ENCODE measurements around the gene CFAP61.

Gene CFAP61

DNA sequence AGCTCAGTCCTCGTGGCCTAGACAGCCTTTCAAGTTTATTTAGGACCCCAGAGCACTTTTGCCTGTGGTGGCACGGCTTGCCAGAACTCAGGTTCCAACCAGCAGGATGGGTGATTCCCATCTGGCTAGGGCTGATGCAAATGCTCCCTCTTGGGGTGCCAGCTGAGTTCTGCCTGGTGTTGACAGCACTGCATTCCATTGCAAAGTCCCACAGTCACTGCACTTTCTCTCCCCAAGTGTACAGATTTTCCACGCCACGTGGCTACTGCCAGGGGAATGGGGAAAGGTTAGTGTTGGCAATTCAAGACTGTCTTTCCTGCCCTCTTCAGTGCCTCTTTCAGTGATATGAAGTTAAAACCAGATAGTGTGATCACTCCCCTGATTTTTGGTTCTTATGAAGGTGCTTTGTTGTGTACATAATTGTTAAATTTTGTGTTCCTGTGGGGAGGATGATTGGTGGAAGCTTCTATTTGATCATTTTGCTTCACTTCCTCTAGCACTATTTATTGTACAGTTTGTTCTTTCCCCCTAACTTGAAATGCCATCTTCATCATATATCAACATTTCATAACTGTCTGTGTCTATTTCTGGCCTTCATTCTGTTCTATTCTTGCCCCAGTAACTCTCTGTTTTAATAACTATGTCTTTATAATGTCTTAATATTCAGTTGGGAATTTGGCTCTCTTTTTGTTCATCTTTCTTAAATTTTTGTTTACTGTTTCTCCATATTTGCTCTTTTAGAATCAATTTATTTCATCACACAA lies 86.2 kb downstream of the CFAP61 start:
- Histone ChIP-seq H3K9me3 (ENCODE audit: insufficient read depth, low read depth, low read length) (no peaks in the 10 kb centered on the region), H3K4me3 (ENCODE audit: low read length, poor library complexity, severe bottlenecking) (no peak overlapping the region), H3K36me3 (ENCODE audit: insufficient read depth, low read length) (no peaks in the 10 kb centered on the region), H2AFZ (ENCODE audit: low read length) (no peak overlapping the region), H3K27me3 (ENCODE audit: insufficient read depth, low read length, poor library complexity, severe bottlenecking) (no peaks in the 10 kb centered on the region), H3K79me2 (ENCODE audit: insufficient read depth, low read length) (no peaks in the 10 kb centered on the region), H3F3A (ENCODE audit: low read depth) (no peaks in the 10 kb centered on the region), H3K4me2 (ENCODE audit: low read depth, low read length, poor library complexity, severe bottlenecking) (no peak overlapping the region), H4K20me1 (ENCODE audit: insufficient read depth, low read length, poor library complexity, severe bottlenecking) (no peaks in the 10 kb centered on the region), H3K9ac (ENCODE audit: low read depth, low read length, poor library complexity, severe bottlenecking) (no peak overlapping the region), H3K9me2 (replicated peaks; ENCODE audit: low read depth, low read length) (no peaks in the 10 kb centered on the region), H3K4me1 (ENCODE audit: insufficient read depth, low read length, poor library complexity, severe bottlenecking) (no peaks in the 10 kb centered on the region)
- TF ChIP-seq EZH2phosphoT487 (IDR thresholded peaks at IDR 0.05; ENCODE audit: borderline replicate concordance) = no peak
- TF ChIP-seq, protein P1, sequence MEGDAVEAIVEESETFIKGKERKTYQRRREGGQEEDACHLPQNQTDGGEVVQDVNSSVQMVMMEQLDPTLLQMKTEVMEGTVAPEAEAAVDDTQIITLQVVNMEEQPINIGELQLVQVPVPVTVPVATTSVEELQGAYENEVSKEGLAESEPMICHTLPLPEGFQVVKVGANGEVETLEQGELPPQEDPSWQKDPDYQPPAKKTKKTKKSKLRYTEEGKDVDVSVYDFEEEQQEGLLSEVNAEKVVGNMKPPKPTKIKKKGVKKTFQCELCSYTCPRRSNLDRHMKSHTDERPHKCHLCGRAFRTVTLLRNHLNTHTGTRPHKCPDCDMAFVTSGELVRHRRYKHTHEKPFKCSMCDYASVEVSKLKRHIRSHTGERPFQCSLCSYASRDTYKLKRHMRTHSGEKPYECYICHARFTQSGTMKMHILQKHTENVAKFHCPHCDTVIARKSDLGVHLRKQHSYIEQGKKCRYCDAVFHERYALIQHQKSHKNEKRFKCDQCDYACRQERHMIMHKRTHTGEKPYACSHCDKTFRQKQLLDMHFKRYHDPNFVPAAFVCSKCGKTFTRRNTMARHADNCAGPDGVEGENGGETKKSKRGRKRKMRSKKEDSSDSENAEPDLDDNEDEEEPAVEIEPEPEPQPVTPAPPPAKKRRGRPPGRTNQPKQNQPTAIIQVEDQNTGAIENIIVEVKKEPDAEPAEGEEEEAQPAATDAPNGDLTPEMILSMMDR (conservative IDR thresholded peaks at IDR 0.05; ENCODE audit: low read length) = no peak

DNA sequence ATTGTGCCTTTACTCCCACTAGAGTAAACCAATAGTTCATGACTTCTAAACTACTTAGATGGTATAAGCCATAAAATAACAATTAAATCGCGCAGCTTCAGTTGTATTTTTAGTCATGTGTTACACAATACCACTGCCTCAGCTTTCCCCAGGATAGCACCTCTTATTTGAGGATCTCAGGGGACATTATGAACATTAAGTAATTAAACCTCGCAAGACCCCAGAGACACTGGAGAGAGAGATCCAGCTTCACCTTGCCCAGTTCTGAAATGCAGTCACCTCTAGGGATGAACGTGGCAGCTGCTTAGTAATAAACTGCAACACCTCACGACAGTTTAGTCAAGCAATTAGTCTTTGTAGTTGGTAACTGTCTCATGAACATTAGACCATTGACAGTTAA lies 87.1 kb downstream of the CFAP61 start:
- Histone ChIP-seq H3K9me2 (replicated peaks; ENCODE audit: low read depth, low read length) (no peaks in the 10 kb centered on the region), H3K27me3 (ENCODE audit: insufficient read depth, low read length, poor library complexity, severe bottlenecking) (no peaks in the 10 kb centered on the region), H3K79me2 (ENCODE audit: insufficient read depth, low read length) (no peaks in the 10 kb centered on the region), H3K36me3 (ENCODE audit: insufficient read depth, low read length) (no peaks in the 10 kb centered on the region), H3K4me3 (ENCODE audit: low read length, poor library complexity, severe bottlenecking) (no peak overlapping the region), H2AFZ (ENCODE audit: low read length) (no peak overlapping the region), H4K20me1 (ENCODE audit: insufficient read depth, low read length, poor library complexity, severe bottlenecking) (no peaks in the 10 kb centered on the region), H3K9me3 (ENCODE audit: insufficient read depth, low read depth, low read length) (no peaks in the 10 kb centered on the region), H3K9ac (ENCODE audit: low read depth, low read length, poor library complexity, severe bottlenecking) (no peak overlapping the region), H3K4me1 (ENCODE audit: insufficient read depth, low read length, poor library complexity, severe bottlenecking) (no peaks in the 10 kb centered on the region), H3F3A (ENCODE audit: low read depth) (no peaks in the 10 kb centered on the region), H3K4me2 (ENCODE audit: low read depth, low read length, poor library complexity, severe bottlenecking) (no peak overlapping the region)
- no peak for TF ChIP-seq EZH2phosphoT487 (IDR thresholded peaks at IDR 0.05; ENCODE audit: borderline replicate concordance)
- TF ChIP-seq, protein P1 (conservative IDR thresholded peaks at IDR 0.05; ENCODE audit: low read length) = no peak

DNA sequence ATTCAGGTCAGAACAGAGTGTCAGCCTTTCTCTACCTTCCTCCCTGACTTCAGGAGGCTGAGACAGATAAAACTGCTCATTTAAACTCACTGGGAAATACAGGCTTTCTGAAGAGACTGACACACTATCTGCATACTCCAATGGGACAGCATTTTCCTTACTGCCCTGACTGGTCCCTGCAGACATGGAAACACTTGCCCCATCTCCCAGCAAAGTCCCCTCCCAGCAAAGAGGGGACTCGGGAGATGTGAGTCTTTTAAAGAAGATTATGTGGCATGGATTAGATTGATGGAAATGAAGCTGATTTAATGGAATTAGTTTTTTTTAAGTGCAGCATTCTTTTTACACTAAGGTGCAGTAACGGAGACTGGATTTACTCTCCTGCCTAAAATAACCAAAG lies 90.8 kb downstream of the CFAP61 start:
- no peaks in the 10 kb centered on the region for H3K27me3 ChIP-seq (ENCODE audit: insufficient read depth, low read length, poor library complexity, severe bottlenecking)
- H3K4me1 ChIP-seq (ENCODE audit: insufficient read depth, low read length, poor library complexity, severe bottlenecking) = no peaks in the 10 kb centered on the region
- no peaks in the 10 kb centered on the region for H3K36me3 ChIP-seq (ENCODE audit: insufficient read depth, low read length)
- no peak for TF ChIP-seq EZH2phosphoT487 (IDR thresholded peaks at IDR 0.05; ENCODE audit: borderline replicate concordance)
- TF ChIP-seq, protein P1 (conservative IDR thresholded peaks at IDR 0.05; ENCODE audit: low read length) = no peak
- no peak overlapping the region for H3K9ac ChIP-seq (ENCODE audit: low read depth, low read length, poor library complexity, severe bottlenecking)
- H3K79me2 ChIP-seq (ENCODE audit: insufficient read depth, low read length) = no peaks in the 10 kb centered on the region
- no peaks in the 10 kb centered on the region for H3F3A ChIP-seq (ENCODE audit: low read depth)
- H3K4me3 ChIP-seq (ENCODE audit: low read length, poor library complexity, severe bottlenecking) = no peak overlapping the region
- H3K9me3 ChIP-seq (ENCODE audit: insufficient read depth, low read depth, low read length) = no peaks in the 10 kb centered on the region
- H3K9me2 ChIP-seq (replicated peaks; ENCODE audit: low read depth, low read length) = no peaks in the 10 kb centered on the region
- H2AFZ ChIP-seq (ENCODE audit: low read length) = no peak overlapping the region
- H3K4me2 ChIP-seq (ENCODE audit: low read depth, low read length, poor library complexity, severe bottlenecking) = no peak overlapping the region
- no peaks in the 10 kb centered on the region for H4K20me1 ChIP-seq (ENCODE audit: insufficient read depth, low read length, poor library complexity, severe bottlenecking)

All from Loucy (cell line).